SK-N-SH (cell line): Measurements from ENCODE around the gene RTN4RL2. TPM values are rescaled to one million over a fixed set of nuclear protein-coding genes. Genes with fewer than 3 reads are reported as not detected.

ENCODE experiments used
- CTCF ChIA-PET: fragments of 300-600, 350-600 bp; formaldehyde crosslinking; extraction: SDS; loops from one replicate; lab custom pipeline; 2021; lab: Yijun Ruan, JAX
- POLR2A ChIA-PET: fragments of 350-600 bp; sonication (Branson Sonifier 250); formaldehyde crosslinking; extraction: SDS; loops from one replicate; lab custom pipeline; 2020; ENCODE audit warnings: antibody characterized with exemption, inconsistent platforms; lab: Yijun Ruan, JAX
- DNase-seq: peaks from one replicate; pipeline ENCODE4 v3.0.0; 2012
- H2AFZ ChIP-seq: fragments of 200-600 bp; sonication (generic); 2 replicates; pipeline ENCODE4 v1.8.1; 2016; ENCODE audit warnings: antibody characterized with exemption, mild to moderate bottlenecking, low read depth
- H3F3A ChIP-seq: fragments of 200-600 bp; sonication (generic); replicated peaks from 2 replicates; pipeline ENCODE3; 2016; ENCODE audit warnings: antibody characterized with exemption, mild to moderate bottlenecking; ENCODE audit not compliant: insufficient read depth
- H3K27ac ChIP-seq, 2 experiments: fragments of 200-500 bp in 1 of 2; fragments of 200-600 bp in 1 of 2; sonication (Bioruptor generic) in 1 of 2; sonication (generic), shearing (Covaris generic) in 1 of 2; 2 replicates each; pipeline versions ENCODE4 v1.5.1 to v1.6.1; 2014 to 2016; ENCODE audit warnings: low read depth in 2 of 2, inconsistent platforms in 1 of 2, low read length in 1 of 2, mild to moderate bottlenecking in 1 of 2, mixed read lengths in 1 of 2
- H3K27me3 ChIP-seq: fragments of 200-600 bp; sonication (generic), shearing (Covaris generic); 2 replicates; pipeline ENCODE4 v1.6.1; 2016; ENCODE audit warnings: mixed run types; ENCODE audit not compliant: insufficient read depth
- H3K36me3 ChIP-seq, 2 experiments: fragments of 200-500 bp in 1 of 2; fragments of 200-600 bp in 1 of 2; sonication (Bioruptor generic) in 1 of 2; sonication (generic) in 1 of 2; replicated peaks in 1 of 2; 2 replicates each; pipeline versions ENCODE3 to v1.5.1; 2014 to 2016; ENCODE audit warnings: low read length in 1 of 2, mild to moderate bottlenecking in 1 of 2; ENCODE audit not compliant: insufficient read depth in 2 of 2, control insufficient read depth in 1 of 2
- H3K4me1 ChIP-seq, 2 experiments: fragments of 200-500 bp in 1 of 2; fragments of 200-600 bp in 1 of 2; sonication (Bioruptor generic) in 1 of 2; sonication (generic), shearing (Covaris generic) in 1 of 2; 2 replicates each; pipeline versions ENCODE4 v1.5.1 to v1.6.1; 2014 to 2016; ENCODE audit warnings: low read depth in 1 of 2, low read length in 1 of 2, mixed run types in 1 of 2; ENCODE audit not compliant: insufficient read depth in 2 of 2, control insufficient read depth in 1 of 2
- H3K4me2 ChIP-seq: fragments of 200-600 bp; sonication (generic), shearing (Covaris generic); 2 replicates; pipeline ENCODE4 v1.6.1; 2017; ENCODE audit warnings: mixed run types
- H3K4me3 ChIP-seq, 2 experiments: fragments of 200-500 bp in 1 of 2; fragments of 200-600 bp in 1 of 2; sonication (Bioruptor generic) in 1 of 2; sonication (generic), shearing (Covaris generic) in 1 of 2; 2 replicates each; pipeline versions ENCODE4 v1.5.1 to v1.8.1; 2014 to 2016; ENCODE audit warnings: low read depth in 2 of 2, inconsistent platforms in 1 of 2, low read length in 1 of 2, mild to moderate bottlenecking in 1 of 2, mixed read lengths in 1 of 2, moderate library complexity in 1 of 2
- H3K79me2 ChIP-seq: fragments of 200-600 bp; sonication (generic); 2 replicates; pipeline ENCODE4 v1.8.1; 2017; ENCODE audit warnings: mild to moderate bottlenecking; ENCODE audit not compliant: insufficient read depth
- H3K9ac ChIP-seq: fragments of 200-600 bp; sonication (generic); 2 replicates; pipeline ENCODE4 v1.6.1; 2017; ENCODE audit warnings: mixed run types
- H3K9me2 ChIP-seq: fragments of 200-600 bp; sonication (generic); 2 replicates; pipeline ENCODE4 v1.6.1; 2017; ENCODE audit warnings: mixed run types
- H3K9me3 ChIP-seq: fragments of 200-600 bp; sonication (generic); 2 replicates; pipeline ENCODE4 v1.6.1; 2017; ENCODE audit warnings: mixed run types, mild to moderate bottlenecking, moderate library complexity
- H4K20me1 ChIP-seq: fragments of 200-600 bp; sonication (generic); 2 replicates; pipeline ENCODE4 v1.6.1; 2017; ENCODE audit warnings: mild to moderate bottlenecking, mixed run types; ENCODE audit not compliant: insufficient read depth
- CTCF ChIP-seq: fragments of 200-600 bp; sonication (generic); IDR thresholded peaks from 2 replicates; pipeline ENCODE4 v1.6.1; 2017; ENCODE audit warnings: antibody characterized with exemption, mild to moderate bottlenecking, moderate library complexity
- EZH2phosphoT487 ChIP-seq: fragments of 200-600 bp; sonication (generic); IDR thresholded peaks from 2 replicates; pipeline ENCODE4 v1.6.1; 2017; ENCODE audit warnings: low read depth, mixed run types, mild to moderate bottlenecking, antibody characterized with exemption, moderate library complexity, borderline replicate concordance
- FOSL2 ChIP-seq: IDR thresholded peaks from 2 replicates; pipeline ENCODE4 v1.4.0; 2012; ENCODE audit warnings: low read depth, mild to moderate bottlenecking, moderate library complexity, borderline replicate concordance
- FOXM1 ChIP-seq: IDR thresholded peaks from 2 replicates; pipeline ENCODE4 v1.4.0; 2012; ENCODE audit warnings: low read depth, mild to moderate bottlenecking
- MEF2A ChIP-seq: IDR thresholded peaks from 2 replicates; pipeline ENCODE4 v1.4.0; 2012; ENCODE audit warnings: low read depth, borderline replicate concordance
- MXI1 ChIP-seq: IDR thresholded peaks from 2 replicates; pipeline ENCODE4 v1.6.1; 2012; ENCODE audit warnings: mild to moderate bottlenecking, low read depth, low read length, improper control_type of control experiment
- NRF1 ChIP-seq: IDR thresholded peaks from 2 replicates; pipeline ENCODE4 v1.6.1; 2012; ENCODE audit warnings: low read depth, mild to moderate bottlenecking, low read length
- PBX3 ChIP-seq: IDR thresholded peaks from 2 replicates; pipeline ENCODE4; 2012
- REST ChIP-seq: IDR thresholded peaks from 2 replicates; pipeline ENCODE4 v1.6.1; 2012; ENCODE audit warnings: mild to moderate bottlenecking, low read depth, low read length, moderate library complexity
- RFX5 ChIP-seq: IDR thresholded peaks from 2 replicates; pipeline ENCODE4 v1.6.1; 2012; ENCODE audit warnings: mild to moderate bottlenecking, improper control_type of control experiment, low read length
- SMC3 ChIP-seq: IDR thresholded peaks from 2 replicates; pipeline ENCODE4 v1.6.1; 2012; ENCODE audit warnings: low read depth, low read length, improper control_type of control experiment
- TAF1 ChIP-seq: IDR thresholded peaks from 2 replicates; pipeline ENCODE4 v1.6.1; 2012; ENCODE audit warnings: low read depth, mild to moderate bottlenecking, low read length, moderate library complexity, borderline replicate concordance
- TCF12 ChIP-seq: IDR thresholded peaks from 2 replicates; pipeline ENCODE4 v1.4.0; 2012
- USF2 ChIP-seq: fragments of 150-350 bp; IDR thresholded peaks from 2 replicates; pipeline ENCODE4 v1.6.1; 2017; ENCODE audit warnings: antibody characterized with exemption, low read length, low read depth, borderline replicate concordance
- YY1 ChIP-seq: IDR thresholded peaks from 2 replicates; pipeline ENCODE4 v1.4.0; 2012; ENCODE audit warnings: low read depth, mild to moderate bottlenecking
- WGBS: methylation state at CpG from one replicate; pipeline ENCODE4 v1.1.6; 2017; ENCODE audit warnings: low lambda C conversion rate; 5-methylcytosine and 5-hydroxymethylcytosine counted together
- polyA plus RNA-seq, 3 experiments: library from polyadenylated mRNA; depleted of rRNA; stranded (reverse); fragments of >200 nt; gene quantifications; 2 replicates each; pipeline ENCODE4 v1.2.3, GENCODE V29; 2012

RTN4RL2 gene
- polyA plus RNA-seq, 1 of the 3 experiments (the other 2 are of a cell fraction), result 0.30 TPM

- DNase-seq, result no peak
- CTCF ChIA-PET, result no interaction called here
- no peak for TF ChIP-seq YY1
- TF ChIP-seq PBX3, result no peak
- TF ChIP-seq NRF1, result no peak
- no peak for TF ChIP-seq CTCF
- no peak for TF ChIP-seq FOSL2
- no peak for TF ChIP-seq EZH2phosphoT487
- TF ChIP-seq RFX5, result no peak
- TF ChIP-seq USF2, result no peak
- no peak for TF ChIP-seq SMC3
- no peak for TF ChIP-seq TAF1
- no peak for TF ChIP-seq FOXM1
- TF ChIP-seq MEF2A, result no peak
- TF ChIP-seq REST, result no peak
- no peak for TF ChIP-seq TCF12
- no peak for TF ChIP-seq MXI1
- H3K4me3 ChIP-seq, result no peak overlapping the region
- H3K9me2 ChIP-seq, result no peaks in the 10 kb centered on the region
- no peak overlapping the region for H3K4me2 ChIP-seq
- no peaks in the 10 kb centered on the region for H4K20me1 ChIP-seq
- H3K36me3 ChIP-seq, result no peaks in the 10 kb centered on the region
- WGBS, result 92% methylated on average over 1 of the region's 1 CpG
- H3K4me1 ChIP-seq, result peaks cover 5 to 9% of the 10 kb centered on the region in 2 experiments; a peak in 2 of 4 replicates
- no peaks in the 10 kb centered on the region for H3K9me3 ChIP-seq
- no peak overlapping the region for H3K27ac ChIP-seq
- no peaks in the 10 kb centered on the region for H3F3A ChIP-seq
- no peaks in the 10 kb centered on the region for H3K79me2 ChIP-seq
- H3K27me3 ChIP-seq, result no peaks in the 10 kb centered on the region; the same call in 1 of the 2 replicates
- no peak overlapping the region for H2AFZ ChIP-seq
- no peak overlapping the region for H3K9ac ChIP-seq
- POLR2A ChIA-PET, result no interaction called here
These were observed 29.4 kb upstream of the RTN4RL2 start for GRCh38 chr11:57430952-57431351.
